A549 (cell line): ENCODE data around the gene EPHB6. TPM values are rescaled to one million over a fixed set of nuclear protein-coding genes. Genes with fewer than 3 reads are reported as not detected.

Experiments used
- ATAC-seq, 2 experiments: fragments of 200-7000 bp in 1 of 2; fragments of >200 bp in 1 of 2; cut with Nextera tagmentation in 1 of 2; cut with Tn5 transposase in 1 of 2; 3 replicates each; pipeline versions ENCODE4 v1.8.0 to v1.9.1; 2018 to 2020; ENCODE audit warnings: mild to moderate bottlenecking in 1 of 2, moderate library complexity in 1 of 2
- CTCF ChIA-PET: fragments of 300-600 bp; sonication (Branson Sonifier 250); formaldehyde crosslinking; extraction: SDS; loops from one replicate; lab custom pipeline; 2021; ENCODE audit warnings: antibody characterized with exemption, inconsistent platforms; lab: Yijun Ruan, JAX
- POLR2A ChIA-PET: fragments of 350-600 bp; formaldehyde crosslinking; extraction: SDS; loops from one replicate; lab custom pipeline; 2021; ENCODE audit warnings: antibody characterized with exemption, inconsistent platforms; lab: Yijun Ruan, JAX
- DNase-seq, 2 experiments: peaks; one replicate each; pipeline versions ENCODE4 v3.0.0 to v3.0.0-alpha.2; 2011 to 2016; ENCODE audit warnings: low read depth in 1 of 2, low spot score in 1 of 2
- FAIRE-seq: peaks from 2 replicates; lab custom pipeline; 2011; peaks lifted over from hg19 to GRCh38; lab: Jason Lieb, UNC
- H3K27ac ChIP-seq, 2 experiments: fragments of >200 bp; sonication (Bioruptor Twin); formaldehyde crosslinking; 3 replicates each; pipeline ENCODE4 v1.5.1; 2016 to 2017
- H3K4me1 ChIP-seq: fragments of >200 bp; sonication (Bioruptor Twin); formaldehyde crosslinking; 3 replicates; pipeline ENCODE4 v1.6.1; 2016
- H3K4me2 ChIP-seq: fragments of >200 bp; sonication (Bioruptor Twin); formaldehyde crosslinking; 3 replicates; pipeline ENCODE4 v1.6.1; 2016
- H3K4me3 ChIP-seq: fragments of >200 bp; sonication (Bioruptor Twin); formaldehyde crosslinking; 3 replicates; pipeline ENCODE4 v1.5.1; 2016
- H3K9me3 ChIP-seq: fragments of >200 bp; sonication (Bioruptor Twin); formaldehyde crosslinking; 3 replicates; pipeline ENCODE4 v1.6.1; 2016
- BHLHE40 ChIP-seq: IDR thresholded peaks from 2 replicates; pipeline ENCODE4 v1.6.1; 2012; ENCODE audit warnings: low read depth, low read length, inconsistent platforms
- CBX8 ChIP-seq: fragments of 200-600 bp; sonication (generic); IDR thresholded peaks from 2 replicates; pipeline ENCODE4 v1.6.1; 2016
- CHD2 ChIP-seq: fragments of 150-350 bp; IDR thresholded peaks from 2 replicates; pipeline ENCODE4 v1.6.1; 2014; ENCODE audit warnings: low read length; ENCODE audit not compliant: partially characterized antibody
- CTCF ChIP-seq: fragments of >200 bp; sonication (Bioruptor Twin); formaldehyde crosslinking; IDR thresholded peaks from 3 replicates; pipeline ENCODE4 v1.5.1; 2016
- GATA3 ChIP-seq: IDR thresholded peaks from 2 replicates; pipeline ENCODE4 v1.6.1; 2012; ENCODE audit warnings: borderline replicate concordance
- HES2 ChIP-seq: fragments of >200 bp; sonication (Bioruptor Twin); formaldehyde crosslinking; IDR thresholded peaks from 2 replicates; pipeline ENCODE4 v1.6.1; 2016
- HEYL ChIP-seq: fragments of 250-450 bp; sonication (Bioruptor Pico); IDR thresholded peaks from 2 replicates; pipeline ENCODE4 v1.8.0; 2021; ENCODE audit warnings: mild to moderate bottlenecking, moderate library complexity
- HOXB13 ChIP-seq: fragments of 250-450 bp; sonication (Bioruptor Pico); IDR thresholded peaks from 2 replicates; pipeline ENCODE4 v1.5.0; 2020; ENCODE audit warnings: low read depth, mild to moderate bottlenecking, moderate library complexity
- JUN ChIP-seq, 2 experiments: fragments of >200 bp; sonication (Bioruptor Twin); formaldehyde crosslinking; IDR thresholded peaks; 2 replicates in 1 of 2; 3 replicates in 1 of 2; pipeline ENCODE4 v1.6.1; 2016 to 2017
- KDM5A ChIP-seq: fragments of 200-600 bp; sonication (generic); IDR thresholded peaks from 2 replicates; pipeline ENCODE4 v1.6.1; 2016; ENCODE audit warnings: antibody characterized with exemption, mild to moderate bottlenecking
- MYC ChIP-seq: IDR thresholded peaks from 2 replicates; pipeline ENCODE4 v1.6.1; 2012; ENCODE audit warnings: mild to moderate bottlenecking, inconsistent platforms, low read length, improper control_type of control experiment, borderline replicate concordance
- NPAS2 ChIP-seq: fragments of 250-450 bp; sonication (Bioruptor Pico); IDR thresholded peaks from 2 replicates; pipeline ENCODE4 v1.8.0; 2022; ENCODE audit warnings: mild to moderate bottlenecking, moderate library complexity, borderline replicate concordance
- POLR2A ChIP-seq: IDR thresholded peaks from 2 replicates; pipeline ENCODE4 v1.6.1; 2012; ENCODE audit warnings: mild to moderate bottlenecking, low read length
- RAD21 ChIP-seq, 2 experiments: fragments of >200 bp in 1 of 2; sonication (Bioruptor Twin) in 1 of 2; formaldehyde crosslinking in 1 of 2; IDR thresholded peaks in 1 of 2; conservative IDR thresholded peaks in 1 of 2; 2 replicates in 1 of 2; 3 replicates in 1 of 2; pipeline ENCODE4 v1.6.1; 2012 to 2018; ENCODE audit warnings: inconsistent platforms in 1 of 2
- RFX5 ChIP-seq: fragments of 450-650 bp; IDR thresholded peaks from 2 replicates; pipeline ENCODE4 v1.7.1; 2014; ENCODE audit warnings: antibody characterized with exemption, mild to moderate bottlenecking, moderate library complexity
- SMC3 ChIP-seq: fragments of >200 bp; sonication (Bioruptor Twin); formaldehyde crosslinking; IDR thresholded peaks from 3 replicates; pipeline ENCODE4 v1.6.1; 2018; ENCODE audit warnings: inconsistent platforms
- USF2 ChIP-seq: fragments of 450-650 bp; IDR thresholded peaks from 2 replicates; pipeline ENCODE4 v1.6.1; 2014; ENCODE audit warnings: antibody characterized with exemption
- ZFP36 ChIP-seq: fragments of 450-650 bp; IDR thresholded peaks from 2 replicates; pipeline ENCODE4 v1.6.1; 2014; ENCODE audit warnings: borderline replicate concordance; ENCODE audit not compliant: partially characterized antibody
- ZSCAN20 ChIP-seq: fragments of 250-450 bp; sonication (Bioruptor Pico); IDR thresholded peaks from 2 replicates; pipeline ENCODE4 v1.8.0; 2022; ENCODE audit warnings: mild to moderate bottlenecking, moderate library complexity
- WGBS: methylation state at CpG from one replicate; pipeline ENCODE4 v1.1.6; 2017; ENCODE audit errors: missing lambda C conversion rate; 5-methylcytosine and 5-hydroxymethylcytosine counted together
- polyA plus RNA-seq, 4 experiments: library from polyadenylated mRNA; depleted of rRNA in 3 of 4; stranded (reverse); fragments of >200 nt; fragmentation: RNase III in 1 of 4; extraction: RNeasy Plus Mini Kit Qiagen cat#74134 plus additional on column Dnase treatment in 1 of 4; gene quantifications; 2 replicates in 3 of 4; 3 replicates in 1 of 4; pipeline ENCODE4 v1.2.3, GENCODE V29; 2011 to 2017
- TF ChIP-seq, protein P1 (sequence below): IDR thresholded peaks from 2 replicates; pipeline ENCODE4 v1.6.1; 2012
- TF ChIP-seq, protein P2 (sequence below): fragments of >200 bp; sonication (Bioruptor Twin); formaldehyde crosslinking; IDR thresholded peaks from 3 replicates; pipeline ENCODE4 v1.6.1; 2016

Gene EPHB6
- polyA plus RNA-seq, 2 of the 4 experiments (the other 2 are of a cell fraction): 0.26 to 0.37 TPM

DNA sequence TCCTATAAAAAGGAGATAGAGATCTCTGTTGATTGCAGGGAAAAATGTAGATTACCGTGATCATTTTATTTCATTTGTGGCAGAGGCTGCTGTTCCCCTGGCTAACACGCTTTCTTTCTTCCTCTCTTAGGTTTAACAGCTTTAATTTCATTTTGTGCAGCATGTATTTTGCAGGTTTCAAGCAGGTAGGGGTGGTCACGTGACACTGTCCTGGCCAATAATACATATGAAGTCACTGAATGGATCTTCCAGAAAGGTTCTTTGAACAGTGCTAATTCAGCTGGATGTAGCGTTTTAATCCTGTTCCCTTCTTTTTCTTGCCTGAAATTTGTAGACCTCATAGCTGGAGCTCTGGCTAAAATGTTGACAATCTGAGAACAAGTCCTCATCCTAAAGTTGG lies 3.6 kb upstream of the EPHB6 start:
- DNase-seq (no peak), ATAC-seq (no peak), FAIRE-seq (no peak)
- CTCF ChIA-PET: interaction anchor here (0.6 to 2.1 kb wide), 6 partner anchors 8 to 157 kb away, joined by 3 to 11 read pairs (median 3); no protein-coding TSS in a partner anchor
- no peaks in the 10 kb centered on the region for H3K4me1 ChIP-seq
- POLR2A ChIA-PET: no interaction called here
- no peak overlapping the region for H3K4me2 ChIP-seq
- H3K4me3 ChIP-seq: no peak overlapping the region
- H3K27ac ChIP-seq: no peak overlapping the region
- TF ChIP-seq USF2: 0 out of 2 replicates have a peak, but pooled peaks have one; percentile 35
- no peak for TF ChIP-seq KDM5A
- no peaks in the 10 kb centered on the region for H3K9me3 ChIP-seq
- WGBS: 32% methylated on average over 4 of the region's 4 CpGs

DNA sequence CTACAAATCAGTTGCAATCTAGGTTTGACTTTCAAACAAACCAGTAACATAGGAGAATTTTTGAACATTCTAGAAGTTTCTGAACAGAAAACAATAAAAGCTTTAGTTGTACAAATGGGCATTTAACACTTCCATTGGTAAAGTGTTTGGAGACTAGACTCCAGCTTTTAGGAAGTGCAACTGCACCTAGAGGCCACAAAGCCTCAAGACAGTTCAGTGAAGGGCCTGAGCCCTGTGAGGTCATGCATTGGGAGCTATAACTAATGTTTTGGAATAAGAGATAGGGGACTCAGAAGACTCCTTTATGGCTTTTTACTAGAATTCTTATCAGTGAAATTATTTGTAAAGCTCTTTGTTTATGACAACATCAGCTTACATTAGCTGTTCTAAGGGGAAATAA lies 3.0 kb upstream of the EPHB6 start:
- Histone ChIP-seq H3K27ac (no peak overlapping the region), H3K4me3 (no peak overlapping the region), H3K4me1 (no peaks in the 10 kb centered on the region), H3K9me3 (no peaks in the 10 kb centered on the region), H3K4me2 (no peak overlapping the region)
- ChIA-PET POLR2A (no interaction called here), CTCF (interaction anchor here (0.6 to 2.1 kb wide), 5 partner anchors 11 to 313 kb away, joined by 3 to 11 read pairs (median 3); no protein-coding TSS in a partner anchor)
- FAIRE-seq (no peak), DNase-seq (no peak), ATAC-seq (no peak)
- TF ChIP-seq KDM5A (no peak), ZFP36 (no peak), RFX5 (no peak), GATA3 (no peak), POLR2A (no peak), CTCF (no peak), HEYL (no peak), MYC (no peak), BHLHE40 (no peak), CBX8 (no peak), JUN (IDR thresholded peaks at IDR 0.05) (no peak), ZSCAN20 (CRISPR knock-in tag) (no peak), NPAS2 (no peak), HOXB13 (no peak), HES2 (no peak), RAD21 (conservative IDR thresholded peaks at IDR 0.05 in 1 of 2, IDR thresholded peaks at IDR 0.05 in 1 of 2) (no peak), SMC3 (no peak), CHD2 (no peak)
- TF ChIP-seq, protein P1, sequence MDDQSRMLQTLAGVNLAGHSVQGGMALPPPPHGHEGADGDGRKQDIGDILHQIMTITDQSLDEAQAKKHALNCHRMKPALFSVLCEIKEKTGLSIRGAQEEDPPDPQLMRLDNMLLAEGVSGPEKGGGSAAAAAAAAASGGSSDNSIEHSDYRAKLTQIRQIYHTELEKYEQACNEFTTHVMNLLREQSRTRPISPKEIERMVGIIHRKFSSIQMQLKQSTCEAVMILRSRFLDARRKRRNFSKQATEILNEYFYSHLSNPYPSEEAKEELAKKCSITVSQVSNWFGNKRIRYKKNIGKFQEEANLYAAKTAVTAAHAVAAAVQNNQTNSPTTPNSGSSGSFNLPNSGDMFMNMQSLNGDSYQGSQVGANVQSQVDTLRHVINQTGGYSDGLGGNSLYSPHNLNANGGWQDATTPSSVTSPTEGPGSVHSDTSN: no peak
- TF ChIP-seq, protein P2, sequence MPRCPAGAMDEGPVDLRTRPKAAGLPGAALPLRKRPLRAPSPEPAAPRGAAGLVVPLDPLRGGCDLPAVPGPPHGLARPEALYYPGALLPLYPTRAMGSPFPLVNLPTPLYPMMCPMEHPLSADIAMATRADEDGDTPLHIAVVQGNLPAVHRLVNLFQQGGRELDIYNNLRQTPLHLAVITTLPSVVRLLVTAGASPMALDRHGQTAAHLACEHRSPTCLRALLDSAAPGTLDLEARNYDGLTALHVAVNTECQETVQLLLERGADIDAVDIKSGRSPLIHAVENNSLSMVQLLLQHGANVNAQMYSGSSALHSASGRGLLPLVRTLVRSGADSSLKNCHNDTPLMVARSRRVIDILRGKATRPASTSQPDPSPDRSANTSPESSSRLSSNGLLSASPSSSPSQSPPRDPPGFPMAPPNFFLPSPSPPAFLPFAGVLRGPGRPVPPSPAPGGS: no peak
